Measurements from ENCODE around the gene MKLN1. TPM values are rescaled to one million over a fixed set of nuclear protein-coding genes. Genes with fewer than 3 reads are reported as not detected.
"Not testable (repeated sequence)": the region's sequence is repeated elsewhere in the genome, so short reads cannot be mapped to it uniquely, and the experiment has no call there.

The MKLN1 gene
- total RNA-seq, 1 donor from 2014 or later = 45.4 TPM

- no peak for DNase-seq (ENCODE audit: low spot score)
- intact Hi-C loops (cut with DNase I) = no loop called here
These were observed 108.7 kb downstream of the MKLN1 start for GRCh38 chr7:131436384-131436783.

- intact Hi-C loops (cut with DNase I) = no loop called here
- no peak for DNase-seq (ENCODE audit: low spot score)
These were observed 111.3 kb downstream of the MKLN1 start for GRCh38 chr7:131438969-131439368.

GRCh38 chr7:131443496-131443895 is 115.8 kb downstream of the MKLN1 start:
- intact Hi-C loops (cut with DNase I) = no loop called here
- no peak for DNase-seq (ENCODE audit: low spot score)

- intact Hi-C loops (cut with DNase I) = no loop called here
- no peak for DNase-seq (ENCODE audit: low spot score)
These were observed 117.0 kb downstream of the MKLN1 start for GRCh38 chr7:131444683-131445082.

GRCh38 chr7:131449373-131449902 is 121.8 kb downstream of the MKLN1 start:
- DNase-seq (ENCODE audit: low spot score) = no peak
- intact Hi-C loops (cut with DNase I) = no loop called here

- intact Hi-C loops (cut with DNase I) = no loop called here
- DNase-seq (ENCODE audit: low spot score) = no peak
These were observed 126.8 kb downstream of the MKLN1 start for GRCh38 chr7:131454498-131454897.

GRCh38 chr7:131455001-131455400 is 127.3 kb downstream of the MKLN1 start:
- intact Hi-C loops (cut with DNase I) = no loop called here
- DNase-seq (ENCODE audit: low spot score) = no peak

- DNase-seq (ENCODE audit: low spot score) = no peak
- intact Hi-C loops (cut with DNase I) = no loop called here
These were observed 127.9 kb downstream of the MKLN1 start for GRCh38 chr7:131455546-131455945.

- no peak for DNase-seq (ENCODE audit: low spot score)
- intact Hi-C loops (cut with DNase I) = no loop called here
These were observed 128.7 kb downstream of the MKLN1 start for GRCh38 chr7:131456338-131456737.

- no peak for DNase-seq (ENCODE audit: low spot score)
- intact Hi-C loops (cut with DNase I) = no loop called here
These were observed 131.6 kb downstream of the MKLN1 start for GRCh38 chr7:131459256-131459655.

GRCh38 chr7:131462059-131462458 is 134.4 kb downstream of the MKLN1 start:
- intact Hi-C loops (cut with DNase I) = no loop called here
- no peak for DNase-seq (ENCODE audit: low spot score)

- DNase-seq (ENCODE audit: low spot score); intact Hi-C loops (cut with DNase I): not testable (repeated sequence)
These were observed 135.0 kb downstream of the MKLN1 start for GRCh38 chr7:131462715-131463114.

- intact Hi-C loops (cut with DNase I) = no loop called here
- no peak for DNase-seq (ENCODE audit: low spot score)
These were observed 139.2 kb downstream of the MKLN1 start for GRCh38 chr7:131466735-131467365.

GRCh38 chr7:131467788-131468187 is 140.1 kb downstream of the MKLN1 start:
- DNase-seq (ENCODE audit: low spot score) = no peak
- intact Hi-C loops (cut with DNase I) = no loop called here

- no peak for DNase-seq (ENCODE audit: low spot score)
- intact Hi-C loops (cut with DNase I) = no loop called here
These were observed 143.8 kb downstream of the MKLN1 start for GRCh38 chr7:131471250-131472004.

- intact Hi-C loops (cut with DNase I) = no loop called here
- no peak for DNase-seq (ENCODE audit: low spot score)
These were observed 149.1 kb downstream of the MKLN1 start for GRCh38 chr7:131476740-131477139.

- intact Hi-C loops (cut with DNase I) = no loop called here
- no peak for DNase-seq (ENCODE audit: low spot score)
These were observed 153.0 kb downstream of the MKLN1 start for GRCh38 chr7:131480384-131481315.

- no peak for DNase-seq (ENCODE audit: low spot score)
- intact Hi-C loops (cut with DNase I) = no loop called here
These were observed 155.1 kb downstream of the MKLN1 start for GRCh38 chr7:131482800-131483199.

- DNase-seq (ENCODE audit: low spot score) = no peak
- intact Hi-C loops (cut with DNase I) = no loop called here
These were observed 155.9 kb downstream of the MKLN1 start for GRCh38 chr7:131483586-131483985.

- no peak for DNase-seq (ENCODE audit: low spot score)
- intact Hi-C loops (cut with DNase I) = no loop called here
These were observed 158.7 kb downstream of the MKLN1 start for GRCh38 chr7:131486346-131486745.
